GM12865 (cell line): Measurements from ENCODE around the gene HSPA12A.

Experiments used
- DNase-seq: peaks from one replicate; pipeline ENCODE4 v3.0.0; 2010; ENCODE audit warnings: low read depth
- H3K4me3 ChIP-seq: 2 replicates; pipeline ENCODE4 v1.5.1; 2011; ENCODE audit warnings: mild to moderate bottlenecking, low read depth, low read length, control low read depth
- TF ChIP-seq, protein P1 (sequence below): IDR thresholded peaks from 2 replicates; pipeline ENCODE4 v1.5.1; 2011; ENCODE audit warnings: low read length, control low read depth, low read depth, inconsistent platforms; ENCODE audit not compliant: insufficient read depth; ENCODE audit errors: missing control alignments

Gene HSPA12A

GRCh38 chr10:116676633-116677032 lies 65.7 kb downstream of the HSPA12A start:
- TF ChIP-seq, protein P1, sequence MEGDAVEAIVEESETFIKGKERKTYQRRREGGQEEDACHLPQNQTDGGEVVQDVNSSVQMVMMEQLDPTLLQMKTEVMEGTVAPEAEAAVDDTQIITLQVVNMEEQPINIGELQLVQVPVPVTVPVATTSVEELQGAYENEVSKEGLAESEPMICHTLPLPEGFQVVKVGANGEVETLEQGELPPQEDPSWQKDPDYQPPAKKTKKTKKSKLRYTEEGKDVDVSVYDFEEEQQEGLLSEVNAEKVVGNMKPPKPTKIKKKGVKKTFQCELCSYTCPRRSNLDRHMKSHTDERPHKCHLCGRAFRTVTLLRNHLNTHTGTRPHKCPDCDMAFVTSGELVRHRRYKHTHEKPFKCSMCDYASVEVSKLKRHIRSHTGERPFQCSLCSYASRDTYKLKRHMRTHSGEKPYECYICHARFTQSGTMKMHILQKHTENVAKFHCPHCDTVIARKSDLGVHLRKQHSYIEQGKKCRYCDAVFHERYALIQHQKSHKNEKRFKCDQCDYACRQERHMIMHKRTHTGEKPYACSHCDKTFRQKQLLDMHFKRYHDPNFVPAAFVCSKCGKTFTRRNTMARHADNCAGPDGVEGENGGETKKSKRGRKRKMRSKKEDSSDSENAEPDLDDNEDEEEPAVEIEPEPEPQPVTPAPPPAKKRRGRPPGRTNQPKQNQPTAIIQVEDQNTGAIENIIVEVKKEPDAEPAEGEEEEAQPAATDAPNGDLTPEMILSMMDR: no peak
- DNase-seq: no peak
- H3K4me3 ChIP-seq: no peak overlapping the region

DNA sequence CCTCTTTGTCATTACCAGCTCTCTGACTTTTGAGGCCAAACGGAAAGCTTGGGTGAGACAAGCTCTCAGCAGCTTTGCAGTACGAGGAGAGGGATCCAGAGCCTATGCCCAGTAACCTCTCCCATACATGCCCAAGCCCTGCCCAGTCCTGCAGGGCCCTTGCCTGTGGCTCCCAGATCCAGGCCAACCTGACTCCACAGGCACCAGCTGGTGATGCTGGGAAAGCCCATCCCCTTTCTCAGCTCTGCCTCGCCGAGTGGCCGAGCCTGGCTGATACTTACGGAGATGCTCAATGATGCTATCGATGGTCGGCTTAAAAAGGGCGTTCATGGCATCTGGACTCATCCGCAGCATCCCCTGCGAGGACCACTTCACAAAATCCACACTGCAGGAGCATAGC lies 66.2 kb downstream of the HSPA12A start:
- no peak overlapping the region for H3K4me3 ChIP-seq
- DNase-seq: no peak
- TF ChIP-seq, protein P1: no peak

- no peak for DNase-seq
- TF ChIP-seq, protein P1: no peak
- H3K4me3 ChIP-seq: no peak overlapping the region
These were observed 67.4 kb downstream of the HSPA12A start for GRCh38 chr10:116674901-116675423.

DNA sequence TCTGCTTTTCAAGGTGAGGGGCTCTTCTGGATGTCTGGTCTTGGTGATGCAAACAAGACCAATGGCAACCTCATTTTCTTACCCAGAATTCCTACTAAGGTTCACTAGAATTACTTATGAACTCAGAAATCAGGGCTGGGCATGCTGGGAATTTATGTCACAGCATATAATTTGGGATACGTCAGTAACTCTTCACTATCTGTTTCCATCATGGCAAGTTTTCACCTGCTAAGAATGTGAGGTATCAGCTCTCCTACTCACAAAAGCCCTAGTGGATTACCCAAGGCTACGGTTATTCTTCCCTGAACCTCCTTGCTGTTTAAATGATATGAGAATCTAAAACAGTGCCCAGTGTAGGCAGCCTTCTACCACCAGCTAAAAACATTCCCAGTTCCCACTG lies 68.5 kb downstream of the HSPA12A start:
- no peak for DNase-seq
- no peak overlapping the region for H3K4me3 ChIP-seq
- TF ChIP-seq, protein P1: no peak

DNA sequence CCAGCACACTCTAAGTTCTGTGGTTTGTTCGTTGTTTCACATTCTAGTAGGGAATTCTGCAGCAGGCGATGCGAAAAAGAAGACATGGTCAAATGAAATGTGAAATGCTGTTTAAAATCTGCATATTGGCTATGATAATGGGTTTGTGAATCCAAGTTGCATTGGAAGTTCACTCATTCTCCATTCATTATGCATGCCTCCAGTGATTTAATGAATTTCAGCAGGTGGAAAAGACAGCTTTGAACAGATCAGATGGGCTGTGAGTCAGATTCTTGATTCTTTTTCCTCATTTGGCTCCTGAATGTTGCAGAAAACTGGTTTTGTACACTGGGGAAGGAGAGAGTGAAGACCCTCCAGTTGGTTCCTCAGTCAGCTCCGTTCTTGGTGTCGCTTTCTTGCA lies 69.5 kb downstream of the HSPA12A start:
- no peak overlapping the region for H3K4me3 ChIP-seq
- TF ChIP-seq, protein P1: no peak
- DNase-seq: no peak

DNA sequence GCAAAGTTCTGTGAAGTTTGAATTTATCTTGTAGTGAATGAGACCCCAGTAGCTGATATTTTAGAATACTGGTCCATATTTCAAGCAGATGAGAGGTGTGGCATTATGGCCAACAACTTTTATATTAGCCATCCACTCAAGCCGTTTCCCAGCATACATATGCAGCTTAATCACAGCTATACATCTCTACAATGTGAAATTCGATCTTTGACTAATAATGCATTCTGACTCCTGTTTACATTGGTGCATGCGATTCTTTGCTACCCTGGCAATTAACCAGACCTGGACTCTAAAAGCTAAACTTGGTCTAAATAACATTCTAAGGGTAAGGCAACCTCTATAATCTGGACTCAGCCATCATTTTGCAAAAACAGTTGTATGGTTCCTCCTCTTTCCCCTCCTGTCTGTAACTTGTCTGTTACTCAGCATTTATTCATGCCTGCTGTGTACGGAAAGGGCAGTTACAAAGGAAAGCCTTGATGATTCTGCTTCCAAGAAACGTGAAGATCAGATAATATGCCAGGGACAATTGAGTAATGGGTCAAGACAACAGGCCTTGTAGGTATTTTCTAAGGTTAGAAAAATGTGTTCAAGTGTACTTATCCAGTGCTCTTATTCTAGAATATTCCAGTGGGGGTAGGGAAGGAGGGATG lies 71.0 kb downstream of the HSPA12A start:
- TF ChIP-seq, protein P1: no peak
- DNase-seq: no peak
- no peak overlapping the region for H3K4me3 ChIP-seq

DNA sequence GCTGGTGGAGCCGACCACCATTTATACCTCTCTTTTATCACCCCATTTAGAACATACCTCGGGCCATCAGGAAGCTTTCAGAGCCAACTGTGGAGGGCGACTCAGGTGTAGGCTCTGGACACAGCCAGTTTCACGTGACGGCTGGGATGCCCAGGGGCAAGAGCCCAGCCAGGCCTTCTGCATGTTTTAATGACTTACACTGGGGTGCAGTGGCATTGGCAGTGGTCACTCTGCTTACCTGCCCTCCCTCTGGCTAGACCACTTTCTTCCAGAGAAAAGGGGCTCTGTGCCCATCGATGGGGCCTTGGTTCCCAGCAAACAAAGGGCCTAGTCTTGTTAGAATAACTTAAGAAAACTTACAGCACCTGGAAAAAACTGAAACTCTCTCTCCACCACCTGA lies 71.7 kb downstream of the HSPA12A start:
- TF ChIP-seq, protein P1: no peak
- no peak for DNase-seq
- H3K4me3 ChIP-seq: no peak overlapping the region
